Non-pigmented ciliary epithelial cell (primary cell): ENCODE results near the gene LAPTM5.

ENCODE experiments used
- DNase-seq: peaks from one replicate; pipeline ENCODE4 v3.0.0-alpha.2; 2010; ENCODE audit warnings: low read depth

LAPTM5 gene

GRCh38 chr1:30714536-30715090, 43.0 kb downstream of the LAPTM5 start:
- DNase-seq = no peak

- DNase-seq = no peak
These were observed 43.5 kb downstream of the LAPTM5 start for GRCh38 chr1:30714025-30714424.

- DNase-seq = no peak
These were observed 44.3 kb downstream of the LAPTM5 start for GRCh38 chr1:30713311-30713710.

GRCh38 chr1:30712583-30712982, 45.0 kb downstream of the LAPTM5 start:
- no peak for DNase-seq

GRCh38 chr1:30710407-30710806, 47.2 kb downstream of the LAPTM5 start:
- DNase-seq = no peak

- DNase-seq = no peak
These were observed 49.2 kb downstream of the LAPTM5 start for GRCh38 chr1:30708361-30708728.

- no peak for DNase-seq
These were observed 49.9 kb downstream of the LAPTM5 start for GRCh38 chr1:30707412-30708360.

GRCh38 chr1:30706528-30706927, 51.0 kb downstream of the LAPTM5 start:
- DNase-seq = no peak

- no peak for DNase-seq
These were observed 51.9 kb downstream of the LAPTM5 start for GRCh38 chr1:30705698-30706097.

GRCh38 chr1:30704765-30705509, 52.6 kb downstream of the LAPTM5 start:
- no peak for DNase-seq

GRCh38 chr1:30704271-30704670, 53.3 kb downstream of the LAPTM5 start:
- DNase-seq = no peak

GRCh38 chr1:30702823-30703222, 54.8 kb downstream of the LAPTM5 start:
- no peak for DNase-seq

- DNase-seq = no peak
These were observed 56.3 kb downstream of the LAPTM5 start for GRCh38 chr1:30701258-30701633.

- no peak for DNase-seq
These were observed 56.9 kb downstream of the LAPTM5 start for GRCh38 chr1:30700528-30701257.

GRCh38 chr1:30699762-30700161, 57.8 kb downstream of the LAPTM5 start:
- DNase-seq = no peak

GRCh38 chr1:30698401-30698981, 59.1 kb downstream of the LAPTM5 start:
- DNase-seq = no peak

GRCh38 chr1:30697571-30698376, 59.8 kb downstream of the LAPTM5 start:
- no peak for DNase-seq

GRCh38 chr1:30696831-30697230, 60.7 kb downstream of the LAPTM5 start:
- DNase-seq = no peak

- DNase-seq = no peak
These were observed 62.1 kb downstream of the LAPTM5 start for GRCh38 chr1:30695439-30695841.

- no peak for DNase-seq
These were observed 63.0 kb downstream of the LAPTM5 start for GRCh38 chr1:30694280-30695175.
